ENCODE results near the gene SIRT3. TPM values are rescaled to one million over a fixed set of nuclear protein-coding genes. Genes with fewer than 3 reads are reported as not detected.

Gene SIRT3
- total RNA-seq (2022) (19.2 and 19.7 TPM in 2 replicates), Bru-seq, nascent RNA (percentile 54 among the genes with signal in this experiment), BruChase-seq, experiment 1, labeled RNA remaining after a 6-hour chase (percentile 59 among the genes with signal in this experiment), BruChase-seq, experiment 2, labeled RNA remaining after a 2-hour chase (percentile 68 among the genes with signal in this experiment)
- long read RNA-seq, transcript SIRT3-201 (7 exons, 2,543 nt): major isoform, 14 of 28 reads
- long read RNA-seq, transcript SIRT3-214 (7 exons, 1,588 nt): minor isoform, 6 of 28 reads
- long read RNA-seq, partial matches to known transcripts: 3 of 28 reads
- long read RNA-seq, other reads (novel, unspliced or antisense): 5 of 28 reads

DNA sequence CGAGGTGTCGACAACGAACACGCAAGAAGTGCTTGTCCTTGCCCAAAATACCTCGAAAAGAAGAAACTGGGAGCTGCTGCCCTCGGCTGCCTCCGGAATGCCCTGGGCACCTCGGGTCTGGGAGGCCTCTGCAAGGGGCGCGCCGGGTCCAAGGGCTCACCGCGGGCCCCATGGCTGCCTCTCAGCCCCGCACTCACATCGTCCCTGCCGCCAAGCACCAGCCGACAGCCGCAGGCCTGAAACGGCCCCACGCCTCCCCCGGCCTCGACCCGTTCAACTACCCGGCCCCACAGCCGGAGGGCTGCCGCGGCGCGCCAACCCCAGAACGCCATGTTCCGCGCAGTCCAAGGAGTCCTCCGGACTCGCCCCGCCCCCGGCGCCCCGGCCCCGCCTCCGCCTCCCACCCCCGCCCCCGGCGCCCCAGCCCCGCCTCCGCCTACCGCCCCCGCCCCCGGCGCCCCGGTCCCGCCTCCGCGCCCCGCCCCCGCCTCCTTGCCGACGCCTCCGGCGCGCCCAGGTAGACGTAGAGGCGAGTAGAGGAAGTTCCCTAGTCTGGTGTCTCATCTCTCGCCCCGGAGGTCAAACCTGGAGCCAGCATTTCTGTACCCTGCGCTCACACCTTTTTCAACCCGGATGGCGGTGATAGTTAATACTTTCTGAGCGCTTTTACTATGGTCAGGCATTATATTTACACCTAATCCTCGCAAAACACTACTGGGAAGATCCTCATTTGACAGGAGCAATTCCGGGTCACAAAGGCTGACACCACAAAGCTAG lies at the start of gene SIRT3:
TSS of gene SIRT3 (minus strand) at position 346 of the 777 bp plus-strand sequence. CDS start at position 332, 14 bp downstream.
- Mint-ChIP-seq H3K4me1 (ENCODE audit: low read depth, unreplicated experiment) (peaks cover 10% of the 10 kb centered on the region), H3K27ac (ENCODE audit: unreplicated experiment) (peak within 1 kb of the TSS; percentile 70), H3K27me3 (ENCODE audit: unreplicated experiment) (no peaks in the 10 kb centered on the region), H3K36me3 (ENCODE audit: insufficient read depth, unreplicated experiment) (peaks cover 47% of the 10 kb centered on the region), H3K4me3 (ENCODE audit: low read depth, unreplicated experiment) (peak within 1 kb of the TSS; percentile 96), H3K9me3 (ENCODE audit: low read depth, unreplicated experiment) (no peaks in the 10 kb centered on the region)
- TF ChIP-seq CTCF (IDR thresholded peaks at IDR 0.05; ENCODE audit: unreplicated experiment): no peak
- intact Hi-C loops (cut with micrococcal nuclease; ENCODE audit: unreplicated experiment): no loop called here
- BruUV-seq (replicated peaks): no TSS peak
- peak; percentile 87 for DNase-seq
- CTCF ChIA-PET: no interaction called here

- intact Hi-C loops (cut with micrococcal nuclease; ENCODE audit: unreplicated experiment): no loop called here
- Mint-ChIP-seq H3K4me1 (ENCODE audit: low read depth, unreplicated experiment) (peaks cover 9% of the 10 kb centered on the region), H3K4me3 (ENCODE audit: low read depth, unreplicated experiment) (no peak overlapping the region), H3K36me3 (ENCODE audit: insufficient read depth, unreplicated experiment) (peaks cover 13% of the 10 kb centered on the region), H3K9me3 (ENCODE audit: low read depth, unreplicated experiment) (no peaks in the 10 kb centered on the region), H3K27me3 (ENCODE audit: unreplicated experiment) (peaks cover 77% of the 10 kb centered on the region), H3K27ac (ENCODE audit: unreplicated experiment) (no peak overlapping the region)
- CTCF ChIA-PET: no interaction called here
- BruUV-seq (replicated peaks): no TSS peak
- TF ChIP-seq CTCF (IDR thresholded peaks at IDR 0.05; ENCODE audit: unreplicated experiment): no peak
- no peak for DNase-seq
Observed at GRCh38 chr11:285894-286220, 49.7 kb upstream of the SIRT3 start.

GRCh38 chr11:285021-285893 lies 49.1 kb upstream of the SIRT3 start:
- H3K4me3 Mint-ChIP-seq (ENCODE audit: low read depth, unreplicated experiment): no peak overlapping the region
- no peaks in the 10 kb centered on the region for H3K9me3 Mint-ChIP-seq (ENCODE audit: low read depth, unreplicated experiment)
- no peak for DNase-seq
- CTCF ChIA-PET: no interaction called here
- H3K36me3 Mint-ChIP-seq (ENCODE audit: insufficient read depth, unreplicated experiment): peaks cover 11% of the 10 kb centered on the region
- H3K27ac Mint-ChIP-seq (ENCODE audit: unreplicated experiment): no peak overlapping the region
- no peak for TF ChIP-seq CTCF (IDR thresholded peaks at IDR 0.05; ENCODE audit: unreplicated experiment)
- peaks cover 9% of the 10 kb centered on the region for H3K4me1 Mint-ChIP-seq (ENCODE audit: low read depth, unreplicated experiment)
- peaks cover 83% of the 10 kb centered on the region for H3K27me3 Mint-ChIP-seq (ENCODE audit: unreplicated experiment)
- intact Hi-C loops (cut with micrococcal nuclease; ENCODE audit: unreplicated experiment): no loop called here
- BruUV-seq (replicated peaks): no TSS peak
